NCI-H82 treated with DMSO at 0.1 percent for 48 hours (cell line): ENCODE data around the gene RCOR3.
"Not testable (repeated sequence)": the region's sequence is repeated elsewhere in the genome, so short reads cannot be mapped to it uniquely, and the experiment has no call there.

Experiments used
- DNase-seq: peaks from one replicate; lab custom pipeline; 2025; ENCODE audit not compliant: unreplicated experiment; lab: John Stamatoyannopoulos, UW

RCOR3 gene

DNA sequence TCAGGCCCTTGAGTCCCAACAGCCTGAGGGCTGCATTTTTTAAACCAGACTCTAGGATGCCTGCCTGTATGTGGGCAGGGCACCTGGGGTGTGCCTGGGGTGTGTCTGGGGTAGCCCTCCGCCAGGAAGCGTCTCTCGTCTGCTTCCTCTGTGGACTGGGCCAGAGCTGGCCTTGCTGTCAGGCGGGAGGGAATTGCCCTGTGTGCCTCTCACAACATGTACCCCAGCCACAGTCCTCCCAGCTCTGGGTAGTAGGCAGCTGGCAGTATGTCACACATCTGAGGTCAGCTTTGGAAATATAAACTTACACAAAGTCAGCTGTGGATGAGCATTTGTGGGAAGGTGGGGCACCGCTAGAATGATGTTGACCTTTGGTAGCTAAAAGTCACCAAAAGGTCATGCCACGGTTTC is 80.5 kb downstream of the RCOR3 start:
- DNase-seq, result no peak

DNA sequence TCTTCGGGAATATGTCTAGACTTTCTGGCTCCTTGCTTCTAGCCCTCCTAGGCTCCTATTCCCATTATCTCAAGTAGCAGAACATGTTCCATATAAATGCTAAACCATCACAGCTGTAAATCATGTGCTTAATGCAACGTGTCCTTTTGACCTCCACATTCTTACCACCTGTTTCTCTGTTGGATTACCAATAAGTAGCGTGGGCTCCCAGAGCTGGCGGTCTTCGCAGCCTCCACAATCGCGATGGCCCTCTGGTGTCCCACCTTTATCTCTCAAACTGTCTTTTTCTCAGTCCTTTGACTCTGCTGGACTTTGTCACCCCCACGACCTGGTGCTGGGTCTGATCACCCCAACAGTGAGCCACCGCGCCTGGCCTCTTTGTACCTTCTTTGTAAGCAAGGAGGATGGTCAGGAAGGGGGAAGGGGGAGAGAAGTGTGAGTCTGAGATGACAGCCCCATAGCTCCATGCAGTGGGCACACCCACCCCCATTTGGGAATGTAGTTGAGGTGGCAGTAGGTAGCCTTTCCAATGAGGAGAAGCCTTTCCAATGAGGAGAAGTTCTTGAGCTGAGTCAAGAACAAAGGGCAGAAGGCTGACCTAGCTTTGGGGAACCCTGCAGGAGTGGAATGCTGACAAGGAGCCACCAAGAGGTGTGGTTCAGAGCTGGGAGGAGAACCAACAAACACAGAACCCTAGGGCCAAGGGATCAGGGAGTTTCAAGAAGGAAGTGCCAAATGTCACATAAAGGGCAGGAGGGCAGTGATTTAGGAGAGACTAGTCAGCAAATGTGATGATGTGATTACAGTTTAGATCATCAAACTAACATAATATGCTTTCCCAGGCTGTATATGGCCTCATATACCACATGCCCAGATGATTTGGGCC is 81.7 kb downstream of the RCOR3 start:
- DNase-seq, result peak; percentile 19

DNA sequence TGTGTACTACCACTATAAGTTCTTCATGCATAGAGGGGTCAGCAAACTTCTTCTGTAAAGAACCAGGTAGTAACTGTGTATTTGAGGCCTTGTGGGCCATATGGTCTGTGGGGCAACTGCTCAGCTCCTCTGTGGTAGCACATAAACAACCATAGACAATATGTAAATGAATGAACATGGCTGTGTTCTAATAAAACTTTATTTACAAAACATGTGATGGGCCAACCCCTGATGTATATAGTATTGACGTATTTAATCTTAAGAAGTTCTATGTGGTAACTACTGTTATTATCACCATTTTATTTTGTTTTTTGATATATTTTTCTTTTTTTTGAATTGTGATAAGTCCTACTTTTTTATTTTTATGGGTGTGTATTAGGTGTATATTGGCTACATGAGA is 82.8 kb downstream of the RCOR3 start:
- DNase-seq, result no peak

DNA sequence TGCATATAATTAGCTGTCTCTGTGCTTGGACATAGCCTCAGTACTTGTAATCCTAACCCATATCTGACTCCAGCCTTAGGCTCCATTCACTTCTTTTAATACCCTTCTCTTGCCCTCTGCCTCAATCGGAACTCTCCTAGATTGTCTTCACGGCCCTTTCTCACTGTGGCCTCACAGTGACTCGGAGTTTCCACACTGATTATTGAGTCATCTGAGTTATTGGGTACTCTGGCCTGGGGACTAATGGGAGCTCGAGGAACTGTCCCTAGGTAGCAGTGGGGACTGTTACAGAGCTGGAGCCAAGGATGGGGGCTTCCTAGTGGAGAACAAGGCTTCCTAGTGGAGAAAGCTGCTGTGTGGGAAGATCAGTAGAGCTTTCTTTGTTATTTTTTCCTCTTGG is 84.4 kb downstream of the RCOR3 start:
- no peak for DNase-seq

DNA sequence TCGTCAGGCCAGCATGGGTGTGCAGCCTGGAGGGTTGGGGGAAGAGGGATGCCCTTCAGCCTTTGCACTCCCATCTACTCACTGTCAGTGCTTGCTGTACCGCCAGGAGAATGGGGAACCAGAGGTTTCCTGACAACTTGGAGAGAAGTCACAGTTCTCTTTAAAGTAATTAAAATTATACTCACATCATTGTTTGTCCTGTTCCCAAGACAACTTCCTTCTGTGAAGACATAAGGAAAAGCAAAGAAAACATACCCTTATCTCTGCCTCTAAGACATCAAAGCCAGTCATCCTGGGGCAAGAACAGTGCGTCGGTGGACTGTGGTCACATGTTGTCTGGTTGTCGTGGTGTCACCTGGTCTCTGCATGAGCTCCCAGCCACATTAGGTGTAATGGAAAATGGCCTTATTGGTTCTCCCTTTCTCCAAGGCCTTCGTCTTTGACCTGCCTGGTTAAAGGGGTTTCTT is 85.0 kb downstream of the RCOR3 start:
- DNase-seq, result no peak

DNA sequence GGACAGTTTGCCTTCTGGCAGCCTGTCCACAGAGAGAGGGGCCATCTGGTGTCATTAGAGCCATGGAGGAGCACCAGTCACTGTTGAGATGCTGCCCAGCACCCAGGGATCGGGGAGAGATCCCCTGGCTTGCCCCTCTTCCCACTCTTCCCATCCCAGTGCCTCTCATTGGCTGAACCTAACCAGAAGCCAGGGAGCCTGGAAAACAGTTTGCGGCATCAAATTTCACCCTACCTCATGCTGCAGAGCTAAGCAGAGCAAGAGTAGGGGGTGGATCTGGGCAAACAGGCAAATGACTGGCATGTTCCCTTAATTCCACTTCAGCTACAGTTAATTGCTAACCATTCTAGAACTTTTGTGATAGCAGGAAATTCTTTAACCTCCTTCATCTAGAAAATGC is 86.6 kb downstream of the RCOR3 start:
- peak; percentile 59 for DNase-seq

DNA sequence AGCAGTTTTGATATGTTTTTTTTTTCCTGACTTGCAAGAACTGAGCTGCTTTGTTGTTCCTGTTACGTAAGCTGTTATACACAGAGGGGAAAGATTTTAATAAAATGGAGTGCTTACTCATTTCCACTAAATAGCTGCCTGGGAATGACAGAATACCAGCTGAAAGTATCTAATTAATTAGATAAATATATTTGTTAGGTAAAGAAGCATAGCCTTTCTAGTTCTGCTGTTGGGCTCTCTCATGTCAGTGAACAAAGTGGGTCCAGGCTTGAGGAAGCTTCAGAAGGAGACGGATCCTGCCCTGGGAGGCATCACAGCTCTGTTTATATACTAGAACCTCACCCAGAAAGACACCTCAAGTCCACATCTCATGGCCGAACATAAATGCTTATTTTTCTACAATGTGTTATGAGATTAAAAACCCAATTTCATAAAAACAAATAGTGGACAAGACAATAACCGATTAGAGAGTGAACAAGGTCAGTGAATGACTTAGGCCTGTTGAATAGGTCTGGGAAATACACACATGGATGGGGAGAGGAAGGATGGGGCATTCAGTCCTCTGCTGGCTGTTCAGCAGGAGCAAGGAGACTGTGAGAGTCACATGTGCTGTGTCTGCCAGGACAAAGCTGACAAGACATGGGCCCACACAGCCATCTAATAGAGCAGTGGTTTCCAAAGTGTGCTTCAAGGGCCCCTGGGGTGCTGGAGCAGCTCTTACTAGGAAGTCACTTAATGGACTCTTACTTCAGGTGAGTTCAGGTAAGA is 88.1 kb downstream of the RCOR3 start:
- DNase-seq, result no peak

DNA sequence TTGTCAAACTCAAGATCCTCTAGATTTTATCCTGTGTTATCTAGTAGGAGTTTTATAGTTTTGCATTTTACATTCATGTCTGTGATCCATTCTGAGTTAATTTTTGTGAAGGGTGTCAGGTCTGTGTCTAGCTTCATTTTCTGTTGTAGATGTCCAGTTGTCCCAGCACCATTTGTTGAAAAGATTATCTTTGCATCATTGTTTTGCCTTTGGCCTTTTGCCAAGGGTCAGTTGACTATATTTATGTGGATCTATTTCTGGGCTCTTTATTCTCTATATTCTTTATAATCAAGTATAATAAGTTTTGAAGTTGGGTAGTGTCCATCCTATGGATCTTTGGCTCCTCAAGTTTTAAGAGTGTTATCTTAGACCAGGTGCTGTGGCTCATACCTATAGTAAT is 89.4 kb downstream of the RCOR3 start:
- DNase-seq, result no peak

DNA sequence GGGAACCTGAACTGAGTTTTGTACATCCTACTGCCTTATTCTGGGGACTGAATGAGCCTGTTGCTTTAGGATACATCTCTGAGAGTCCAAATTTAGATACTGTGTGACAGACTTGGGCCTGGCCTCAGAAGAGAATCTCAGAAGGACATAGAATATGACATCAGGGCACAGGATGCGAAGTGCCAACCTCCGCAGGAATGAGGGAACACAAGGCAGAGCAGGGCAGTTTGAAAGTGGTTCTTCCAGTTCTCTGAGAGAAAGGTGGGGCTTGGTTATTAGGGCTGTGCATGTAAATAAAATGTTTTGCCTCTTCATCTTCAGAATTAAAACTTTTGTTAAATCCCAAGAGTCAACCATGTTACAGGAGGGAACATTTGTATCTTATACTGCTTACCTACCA is 90.6 kb downstream of the RCOR3 start:
- no peak for DNase-seq

DNA sequence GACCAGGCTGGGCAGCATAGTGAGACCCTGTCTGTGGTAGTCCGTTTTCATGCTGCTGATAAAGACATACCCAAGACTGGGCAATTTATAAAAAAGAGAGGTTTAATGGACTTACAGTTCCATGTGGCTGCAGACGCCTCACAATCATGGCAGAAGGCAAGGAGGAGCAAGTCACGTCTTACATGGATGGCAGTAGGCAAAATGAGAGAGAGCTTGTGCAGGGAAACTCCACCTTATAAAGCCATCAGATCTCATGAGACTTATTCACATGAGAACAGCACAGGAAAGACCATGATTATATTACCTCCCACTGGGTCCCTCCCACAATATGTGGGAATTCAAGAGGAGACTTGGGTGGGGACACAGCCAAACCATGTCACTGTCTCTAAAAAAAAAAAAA is 92.9 kb downstream of the RCOR3 start:
- DNase-seq, result not testable (repeated sequence)

DNA sequence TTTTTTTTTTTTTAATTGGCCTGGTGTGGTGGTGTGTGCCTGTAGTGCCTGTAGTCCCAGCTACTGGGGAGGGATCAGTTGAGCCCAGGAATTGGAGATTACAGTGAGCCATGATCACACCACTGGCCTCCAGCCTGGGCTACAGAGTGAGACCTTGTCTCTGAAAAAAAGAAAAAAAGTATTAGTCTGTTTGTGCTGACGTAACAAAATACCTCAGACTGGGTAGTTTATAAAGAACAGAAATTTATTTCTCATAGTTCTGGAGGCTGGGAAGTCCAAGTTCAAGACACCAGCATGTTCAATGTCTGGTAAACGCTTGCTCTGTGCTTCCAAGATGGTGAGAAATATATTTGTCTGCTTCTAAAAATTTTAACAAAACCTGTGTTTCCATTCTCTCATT is 93.3 kb downstream of the RCOR3 start:
- no peak for DNase-seq

DNA sequence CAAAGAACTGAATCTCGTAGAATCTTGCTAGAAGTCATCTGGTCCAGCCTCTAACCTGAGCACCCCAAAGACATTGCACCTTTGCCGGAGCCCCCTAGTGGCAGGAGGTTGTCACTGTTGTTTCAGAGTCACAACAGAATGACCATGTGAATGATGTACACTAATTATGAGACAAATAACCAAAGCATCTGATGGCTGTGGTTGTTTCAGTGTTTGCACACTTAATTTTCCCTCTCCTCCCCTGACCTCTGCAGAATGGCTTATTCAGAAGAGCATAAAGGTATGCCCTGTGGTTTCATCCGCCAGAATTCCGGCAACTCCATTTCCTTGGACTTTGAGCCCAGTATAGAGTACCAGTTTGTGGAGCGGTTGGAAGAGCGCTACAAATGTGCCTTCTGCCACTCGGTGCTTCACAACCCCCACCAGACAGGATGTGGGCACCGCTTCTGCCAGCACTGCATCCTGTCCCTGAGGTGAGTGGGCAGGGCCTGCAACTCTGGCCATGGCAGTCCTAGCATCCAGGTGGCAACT is 93.9 kb downstream of the RCOR3 start:
- no peak for DNase-seq

DNA sequence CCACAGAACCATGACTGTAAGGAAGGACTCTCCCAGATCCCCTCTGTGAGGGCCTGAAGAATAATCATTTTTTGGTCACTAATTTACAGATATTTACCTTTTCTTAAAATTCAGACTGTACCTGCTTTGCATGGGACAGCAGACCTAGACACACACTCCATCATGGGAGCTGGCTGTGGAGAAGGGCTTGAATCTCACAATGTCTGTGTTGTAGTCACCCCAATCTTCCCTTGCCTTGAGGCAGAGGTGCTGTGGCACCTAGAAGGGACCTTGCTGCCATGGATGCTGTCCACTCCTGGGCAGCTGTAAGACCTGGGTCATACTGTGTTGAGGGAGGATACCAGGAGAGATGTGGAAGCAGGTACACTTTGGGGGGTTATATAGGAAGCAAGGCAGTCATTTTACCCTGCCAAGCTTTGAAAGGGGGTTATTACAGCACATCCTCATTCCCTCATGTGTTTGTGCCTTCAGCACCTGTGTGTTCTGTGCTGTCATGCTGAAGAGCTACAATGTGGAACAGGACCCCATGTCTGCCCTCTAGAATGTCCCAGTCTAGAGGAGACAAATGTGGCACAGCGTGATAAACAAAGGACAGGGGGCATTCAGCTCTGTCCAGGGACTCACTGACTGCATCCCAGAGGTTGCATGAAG is 94.5 kb downstream of the RCOR3 start:
- no peak for DNase-seq

DNA sequence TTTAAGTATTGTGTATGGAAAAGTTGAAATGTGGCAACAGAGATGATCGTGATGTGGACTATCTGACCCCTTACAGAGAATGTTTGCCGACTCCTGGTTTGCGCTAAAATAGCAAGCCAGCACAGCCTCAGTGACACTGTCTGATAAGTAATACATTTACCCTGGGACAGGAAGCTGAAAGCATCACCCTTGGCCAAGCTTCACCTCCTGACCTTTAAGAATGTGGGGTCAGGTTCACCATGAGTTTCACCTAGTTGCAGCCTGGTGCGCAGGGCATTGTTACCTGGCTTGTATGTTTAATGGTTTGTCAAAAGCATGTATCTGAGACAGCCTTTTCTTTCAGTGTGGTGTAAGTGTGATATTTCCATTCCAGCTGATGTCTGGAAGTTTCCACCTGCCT is 96.7 kb downstream of the RCOR3 start:
- no peak for DNase-seq

DNA sequence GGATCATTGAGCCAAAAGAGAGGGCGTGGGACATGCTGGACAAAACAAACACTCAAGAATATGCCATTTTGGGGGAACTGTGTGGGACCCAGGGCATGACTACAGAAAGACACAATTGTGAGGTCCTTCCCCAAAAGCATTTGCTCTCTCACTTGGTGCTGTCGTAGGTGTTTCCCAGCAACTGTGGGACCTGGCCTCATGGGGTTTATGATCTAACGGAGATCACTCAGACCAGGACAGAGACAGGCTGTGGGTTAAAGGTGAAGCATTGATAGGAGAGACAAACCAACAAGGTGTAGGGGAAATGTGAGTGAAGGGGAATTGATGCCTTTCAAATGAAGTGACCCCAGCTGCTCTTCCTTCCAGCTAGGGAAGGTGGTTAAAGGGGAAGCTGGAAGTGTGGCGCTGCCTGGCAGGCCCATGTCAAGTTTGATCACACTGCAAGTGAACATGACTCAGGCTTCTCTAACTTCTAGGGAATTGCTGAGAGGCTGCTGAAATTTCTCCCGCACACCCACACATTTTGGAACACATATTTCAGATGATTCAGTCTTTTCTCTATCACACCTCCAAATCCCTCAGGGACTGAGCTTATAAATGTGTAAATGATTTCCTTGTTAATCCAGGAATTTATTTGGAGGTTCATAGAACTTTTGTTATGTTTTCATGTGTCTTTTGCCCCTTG is 97.7 kb downstream of the RCOR3 start:
- no peak for DNase-seq

DNA sequence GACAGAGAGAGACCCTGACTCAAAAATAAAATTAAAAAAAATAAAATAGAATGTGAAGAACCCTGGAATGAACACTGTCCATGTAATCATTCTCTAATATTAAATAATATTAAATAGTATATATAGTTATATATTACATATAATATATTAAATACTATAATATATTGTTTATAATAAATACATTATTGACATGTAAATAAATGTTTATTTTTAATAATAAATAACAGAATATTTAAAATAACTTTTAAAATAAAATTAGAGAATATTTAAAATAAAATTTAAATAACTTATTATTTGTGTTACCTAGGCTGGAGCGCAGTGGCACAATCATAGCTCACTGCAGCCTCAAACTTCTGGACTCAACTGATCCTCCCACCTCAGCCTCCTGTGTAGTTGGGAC is 99.5 kb downstream of the RCOR3 start:
- no peak for DNase-seq

DNA sequence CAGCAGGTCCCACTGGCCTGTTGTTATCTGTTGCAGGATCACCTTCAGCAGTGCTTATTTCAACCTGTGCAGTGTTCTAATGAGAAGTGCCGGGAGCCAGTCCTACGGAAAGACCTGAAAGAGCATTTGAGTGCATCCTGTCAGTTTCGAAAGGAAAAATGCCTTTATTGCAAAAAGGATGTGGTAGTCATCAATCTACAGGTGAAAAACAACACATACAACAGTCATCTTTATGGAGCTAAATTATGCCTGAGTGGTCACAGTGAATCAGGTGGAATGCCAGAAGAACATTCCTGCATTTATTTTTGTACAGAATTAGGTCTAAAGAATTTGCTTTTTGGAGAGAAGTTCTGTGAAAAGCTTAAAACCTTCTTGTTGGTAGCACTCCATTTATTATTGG is 100.7 kb downstream of the RCOR3 start:
- DNase-seq, result no peak

DNA sequence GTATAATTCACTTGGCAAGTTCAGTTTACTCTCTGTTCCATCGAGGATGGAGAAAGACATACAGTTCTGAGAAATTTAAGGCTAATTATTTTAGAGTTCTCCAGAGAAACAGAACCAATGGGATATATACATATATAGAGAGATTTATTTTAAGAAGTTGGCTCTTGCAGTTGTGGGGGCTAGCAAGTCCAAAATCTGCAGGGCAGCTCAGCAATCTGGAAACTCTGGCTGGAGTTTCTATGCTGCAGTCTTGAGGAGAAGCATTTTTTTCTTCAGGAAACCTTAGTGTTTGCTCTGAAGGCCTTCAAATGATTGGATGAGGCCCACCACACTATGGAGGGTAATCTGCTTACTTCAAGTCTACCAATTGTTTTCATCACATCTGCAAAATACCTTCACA is 102.0 kb downstream of the RCOR3 start:
- no peak for DNase-seq
